Smooth muscle cell of the brain vasculature (primary cell): ENCODE measurements around the gene ELMO2.

Experiments used
- DNase-seq: peaks from one replicate; pipeline ENCODE4 v3.0.0-alpha.2; 2012; ENCODE audit warnings: low read depth, low spot score

ELMO2 gene

GRCh38 chr20:46406200-46406985 lies at the start of gene ELMO2:
Gene ELMO2 (minus strand): TSS chr20:46406615. CDS start chr20:46394482, 12,133 bp downstream.
- DNase-seq: peak; percentile 90

DNA sequence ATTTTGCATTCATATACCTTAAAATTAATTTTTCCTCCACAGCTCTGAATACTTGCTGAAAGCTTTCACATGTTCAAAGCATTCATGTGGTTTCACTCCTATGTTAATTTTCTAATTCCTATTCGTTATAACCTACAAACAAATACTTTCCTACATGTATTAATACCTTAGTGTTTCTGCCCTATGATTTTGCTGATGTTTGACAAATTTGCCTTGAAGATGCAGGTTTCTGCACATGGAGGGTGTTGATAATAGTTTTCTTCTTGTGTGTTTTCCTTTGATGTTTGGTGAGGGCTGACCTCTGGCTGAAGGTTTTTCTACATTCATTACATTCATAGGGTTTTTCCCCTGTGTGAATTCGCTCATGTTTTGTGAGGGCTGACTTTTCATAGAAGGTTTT lies 49.3 kb upstream of the ELMO2 start:
- no peak for DNase-seq

DNA sequence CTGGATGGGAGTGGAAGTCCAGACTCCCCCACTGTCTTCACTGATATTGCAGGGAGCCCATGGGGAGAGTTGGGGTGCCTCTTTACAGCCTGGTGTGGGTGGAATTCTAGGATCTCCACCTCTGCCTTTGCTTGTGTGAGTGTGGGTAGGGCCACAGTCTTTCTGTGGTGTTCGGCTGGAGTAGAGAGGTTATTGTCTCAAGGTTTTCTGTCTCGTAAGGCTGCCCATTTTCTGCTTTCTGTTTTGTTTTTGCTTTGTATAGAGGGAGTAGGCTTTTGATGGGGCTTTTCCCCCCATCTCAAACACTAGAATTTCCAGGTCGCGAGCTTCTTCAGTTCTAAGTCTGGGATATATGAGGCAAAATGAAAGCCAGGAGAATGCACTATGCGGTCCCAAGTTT lies 40.4 kb upstream of the ELMO2 start:
- no peak for DNase-seq

DNA sequence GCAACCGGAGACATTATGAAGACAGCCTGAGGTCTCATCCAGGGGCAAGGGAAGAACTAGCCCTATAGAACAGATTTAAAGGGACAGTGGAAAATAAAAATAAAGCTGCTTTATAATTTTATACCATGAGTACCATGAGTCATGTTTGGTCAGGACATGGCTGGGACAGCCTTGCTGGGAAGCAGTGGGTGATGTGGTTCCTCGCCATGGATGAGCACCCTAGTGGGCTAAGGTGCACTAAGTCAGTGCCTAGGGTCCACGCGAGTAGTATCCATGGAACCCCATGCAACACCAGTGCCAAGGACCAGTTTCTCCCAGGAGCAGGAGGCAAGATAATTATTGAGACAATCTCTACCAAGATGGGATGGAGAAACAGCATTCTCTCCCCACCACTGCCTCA lies 33.4 kb upstream of the ELMO2 start:
- no peak for DNase-seq

DNA sequence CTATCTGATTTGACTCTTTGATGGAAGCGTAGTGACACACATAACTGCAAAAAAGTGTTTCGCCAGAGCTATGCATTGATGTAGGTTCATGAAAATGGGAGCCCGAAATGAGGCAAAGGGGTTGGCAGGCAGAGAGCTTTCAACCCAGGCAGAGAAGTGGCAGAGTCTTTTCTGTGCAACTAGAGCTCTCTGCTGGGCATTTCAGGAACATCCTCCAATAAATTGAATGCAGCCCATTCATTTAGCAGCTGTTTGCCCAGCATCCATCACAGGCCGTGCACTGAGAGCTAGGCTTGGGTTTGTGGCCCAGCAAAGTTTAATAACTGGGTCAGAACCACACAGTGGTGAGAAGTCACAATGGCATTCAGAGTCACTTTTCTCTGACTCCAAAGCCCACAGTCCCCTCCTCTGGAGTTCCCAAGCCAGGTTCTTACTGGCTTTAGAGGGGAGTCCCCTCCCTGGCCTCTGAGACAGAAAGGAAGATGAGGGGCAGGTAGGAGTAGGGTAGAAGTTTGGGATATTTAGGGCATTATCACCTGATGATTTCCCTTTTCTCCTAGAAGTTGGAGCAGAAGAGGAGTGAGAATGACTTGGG lies 31.8 kb upstream of the ELMO2 start:
- DNase-seq: no peak

DNA sequence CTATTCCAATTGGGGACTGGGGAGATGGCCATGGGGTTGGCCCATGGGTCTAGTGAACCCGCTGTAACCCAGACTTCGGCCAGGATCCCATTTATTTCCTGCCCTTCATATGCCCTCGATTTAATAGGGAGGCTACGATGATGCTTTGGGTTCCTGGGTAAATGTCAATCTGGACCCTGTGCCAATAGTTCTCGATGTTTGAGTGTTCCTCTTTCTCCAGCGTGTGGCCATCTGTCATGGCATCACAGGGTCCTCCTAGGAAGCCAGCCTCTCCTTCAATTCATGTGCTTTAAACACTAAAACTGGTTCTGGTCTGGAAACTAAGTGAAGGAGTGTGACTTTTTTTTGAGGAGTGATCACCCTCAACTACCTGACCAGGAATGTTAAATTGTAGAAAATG lies 28.7 kb upstream of the ELMO2 start:
- no peak for DNase-seq

DNA sequence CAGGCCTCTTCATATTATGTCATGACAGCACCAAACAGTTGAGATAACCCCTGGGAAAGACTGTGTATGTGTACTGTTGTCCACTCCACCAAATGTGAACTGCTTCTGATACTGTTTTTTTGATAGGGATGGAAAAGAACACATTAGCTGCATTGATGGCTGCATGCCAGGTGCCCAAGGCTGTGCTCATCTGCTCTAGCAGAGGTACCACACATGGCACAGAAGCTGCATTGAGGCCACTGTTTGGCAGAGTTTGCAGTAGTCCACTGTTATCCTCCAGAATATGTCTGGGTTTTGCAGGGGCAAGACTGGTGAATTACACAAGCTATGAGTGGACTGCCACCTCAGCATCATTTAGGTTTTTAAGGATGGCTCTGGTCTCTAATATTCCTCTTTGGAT lies 28.2 kb upstream of the ELMO2 start:
- DNase-seq: no peak

DNA sequence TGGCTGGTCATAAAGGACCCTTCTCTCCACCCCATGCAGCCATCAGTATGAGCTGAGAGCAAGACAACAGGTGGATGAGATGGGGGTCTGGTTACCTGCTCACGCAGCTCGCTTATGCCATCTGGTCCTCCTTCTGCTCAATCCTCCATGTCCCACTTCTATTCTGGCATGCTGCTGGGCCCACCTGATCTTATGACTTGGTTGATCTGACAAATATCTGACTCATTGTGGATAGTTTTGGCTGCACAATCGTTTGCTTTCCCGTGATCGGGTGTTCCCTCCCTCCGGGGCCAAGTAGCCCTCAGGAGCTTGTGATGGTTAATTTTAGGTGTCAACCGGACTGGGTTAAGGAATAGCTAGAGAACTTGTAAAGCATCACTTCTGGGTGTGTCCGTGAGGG lies 26.6 kb upstream of the ELMO2 start:
- DNase-seq: no peak

GRCh38 chr20:46430921-46431712 lies 24.7 kb upstream of the ELMO2 start:
- DNase-seq: no peak

GRCh38 chr20:46427384-46427783 lies 21.0 kb upstream of the ELMO2 start:
- DNase-seq: no peak

DNA sequence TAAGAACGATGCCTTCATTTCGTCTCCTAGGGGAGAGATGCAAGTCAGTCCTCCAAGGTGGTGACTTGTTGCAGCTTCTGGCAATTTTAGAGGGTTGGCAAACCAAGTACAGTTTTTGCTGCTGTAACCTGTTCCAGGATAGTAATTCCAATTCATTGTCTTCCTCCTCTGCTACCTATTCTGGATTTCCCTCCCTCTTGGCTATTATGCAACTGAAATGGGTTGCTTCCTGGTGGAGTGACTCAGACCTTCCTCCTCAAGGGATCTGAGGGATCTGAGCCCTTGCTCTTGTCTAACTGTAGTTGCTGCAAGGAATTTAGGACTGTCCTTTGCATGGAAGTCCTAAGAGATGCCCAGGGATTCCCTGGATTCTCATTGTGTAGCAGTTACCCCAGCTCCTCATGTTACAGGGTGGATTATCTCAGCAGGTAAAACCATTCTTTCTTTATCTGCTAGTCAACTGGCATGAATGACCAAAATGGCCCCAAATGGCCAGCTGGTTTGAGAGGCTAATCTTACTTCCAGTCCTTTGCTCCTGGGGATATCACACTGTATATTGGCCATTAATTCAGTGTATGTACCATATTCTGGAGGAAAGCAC lies 17.6 kb upstream of the ELMO2 start:
- DNase-seq: no peak

- DNase-seq: no peak
These were observed 16.9 kb upstream of the ELMO2 start for GRCh38 chr20:46423342-46423741.

GRCh38 chr20:46420878-46421277 lies 14.5 kb upstream of the ELMO2 start:
- no peak for DNase-seq

- no peak for DNase-seq
These were observed 13.5 kb upstream of the ELMO2 start for GRCh38 chr20:46419882-46420281.

- no peak for DNase-seq
These were observed 10.4 kb upstream of the ELMO2 start for GRCh38 chr20:46416839-46417238.

DNA sequence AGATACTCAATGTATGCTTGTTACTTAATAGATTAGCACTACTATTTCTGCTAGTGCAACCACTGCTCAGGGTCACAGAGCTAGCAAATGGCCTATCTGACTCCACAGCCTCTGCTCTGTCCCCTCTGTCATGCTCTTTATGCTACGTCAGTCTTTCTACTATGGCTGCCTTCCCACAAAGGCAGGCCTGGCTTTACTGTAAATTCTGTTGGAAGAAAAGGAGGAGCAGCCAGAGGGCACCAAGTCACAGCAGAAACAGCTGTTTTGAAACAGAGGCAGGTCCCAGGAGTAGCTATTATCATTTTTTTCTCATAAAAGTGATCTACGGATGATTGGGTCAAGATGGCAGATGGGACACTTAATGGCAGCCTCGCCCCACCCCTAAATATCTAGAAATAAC lies 10.0 kb upstream of the ELMO2 start:
- DNase-seq: no peak

- no peak for DNase-seq
These were observed 9.4 kb upstream of the ELMO2 start for GRCh38 chr20:46415773-46416172.

DNA sequence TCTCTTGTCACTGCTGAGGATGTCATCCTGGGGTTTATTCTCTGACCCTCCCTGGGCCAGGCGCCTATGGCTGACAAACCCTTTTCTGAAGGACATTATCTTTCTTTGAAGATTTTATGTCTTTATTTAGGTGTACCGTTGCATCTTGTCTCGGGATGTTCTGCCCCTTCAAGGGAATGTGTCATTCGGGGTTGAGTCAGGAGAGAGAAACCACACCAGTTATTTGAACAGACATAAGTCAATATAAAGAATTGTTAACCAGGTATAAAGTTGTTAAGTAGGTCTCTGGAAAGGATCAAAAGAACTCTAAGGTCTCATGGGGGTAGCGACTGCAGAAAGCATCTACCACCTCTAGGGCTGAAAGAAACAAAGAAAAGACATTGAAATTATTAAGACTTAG lies 8.2 kb upstream of the ELMO2 start:
- no peak for DNase-seq

DNA sequence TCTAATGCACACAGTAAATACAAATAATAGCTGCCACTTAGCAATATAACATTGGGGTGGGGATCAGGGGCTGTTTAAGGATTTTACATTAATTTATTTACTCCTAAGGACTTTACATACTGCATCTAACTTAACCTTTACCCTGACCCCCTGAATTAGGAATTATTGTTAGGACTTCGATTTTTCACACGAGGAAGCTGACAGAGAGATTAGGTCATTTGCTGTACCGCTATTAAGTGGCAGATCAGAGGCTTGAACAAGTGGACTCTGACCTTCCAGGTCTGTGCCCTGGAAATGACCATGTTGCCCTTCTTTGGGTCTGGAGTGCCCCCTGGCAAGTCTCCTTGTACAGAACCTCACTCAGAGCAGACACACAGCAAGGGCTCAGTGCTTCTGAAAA lies 5.2 kb upstream of the ELMO2 start:
- DNase-seq: no peak

- DNase-seq: no peak
These were observed 1.9 kb upstream of the ELMO2 start for GRCh38 chr20:46408281-46408731.

DNA sequence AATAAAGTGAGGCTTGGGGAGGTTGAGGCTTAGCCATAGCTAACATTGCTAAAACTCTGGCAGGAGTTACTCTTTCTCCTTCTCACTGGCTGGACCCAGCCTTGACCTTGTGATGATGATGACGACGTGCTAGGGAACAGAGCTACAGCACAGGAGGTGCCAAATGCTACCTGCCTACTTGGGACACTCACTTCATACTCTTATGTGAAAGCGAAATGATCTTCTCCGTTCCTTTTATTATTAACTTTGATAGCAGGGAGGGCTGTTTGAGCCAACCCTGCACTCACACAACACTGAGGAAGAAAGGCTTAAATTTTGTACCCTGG lies 1.2 kb upstream of the ELMO2 start:
- DNase-seq: no peak

GRCh38 chr20:46406986-46407670 lies 713 bp upstream of the ELMO2 start:
- peak; percentile 6 for DNase-seq
